Measurements from ENCODE around the gene FOS. TPM values are rescaled to one million over a fixed set of nuclear protein-coding genes. Genes with fewer than 3 reads are reported as not detected.

The FOS gene
- total and polyA plus RNA-seq, 2 donors (not counting 1 experiment from before 2014, with no cell fraction given) = 103 to 4,077 TPM

- no peak overlapping the region for H3K9ac ChIP-seq (ENCODE audit: low read length)
- H4K20me1 ChIP-seq (ENCODE audit: control insufficient read depth, insufficient read depth, low read length, poor library complexity, severe bottlenecking) = no peaks in the 10 kb centered on the region
- no peaks in the 10 kb centered on the region for H3K27me3 ChIP-seq (replicated peaks in 1 of 4; ENCODE audit: control extremely low read depth in 1 of 4, control insufficient read depth in 3 of 4, insufficient read depth in 4 of 4, low read length in 3 of 4)
- H3K9me3 ChIP-seq (ENCODE audit: control extremely low read depth in 1 of 3, control insufficient read depth in 2 of 3, insufficient read depth in 1 of 3, low read length in 2 of 3) = peaks cover 0 to 1% (median 0%) of the 10 kb centered on the region in 3 donors
- WGBS (ENCODE audit: insufficient coverage) = 97% methylated on average over 3 of the region's 4 CpGs
- Mint-ChIP-seq H3K4me3 (peak overlapping the region; percentile 48), H3K4me1 (peaks cover 37% of the 10 kb centered on the region), H3K27me3 (no peaks in the 10 kb centered on the region), H3K9me3 (ENCODE audit: insufficient read depth) (no peaks in the 10 kb centered on the region), H3K27ac (no peak overlapping the region)
- TF ChIP-seq CTCF (IDR thresholded peaks at IDR 0.05) (no peak), EZH2 (IDR thresholded peaks at IDR 0.05; ENCODE audit: borderline replicate concordance, insufficient read depth, low read depth, low read length, poor library complexity, severe bottlenecking) (no peak)
- intact Hi-C loops (cut with micrococcal nuclease) = loop anchor here (2.0 kb wide), 1 partner anchor 41 kb away; no protein-coding TSS in a partner anchor
- no peak for DNase-seq
- no peak overlapping the region for H3K27ac ChIP-seq (ENCODE audit: low read length in 2 of 2)
- ChIA-PET CTCF (interaction anchor here (0.7 to 1.6 kb wide), 3 partner anchors 47 to 72 kb away, joined by 3 to 4 read pairs (median 4); no protein-coding TSS in a partner anchor), POLR2A (no interaction called here)
- H3K36me3 ChIP-seq (replicated peaks in 1 of 2; ENCODE audit: control extremely low read depth in 1 of 2, control insufficient read depth in 1 of 2, extremely low read depth in 1 of 2, insufficient read depth in 2 of 2, low read length in 1 of 2) = no peaks in the 10 kb centered on the region
- no peak overlapping the region for H3K4me3 ChIP-seq (ENCODE audit: control extremely low read depth in 1 of 5, extremely low read depth in 1 of 5, insufficient read depth in 1 of 5, low read depth in 2 of 5, low read length in 4 of 5)
- no peaks in the 10 kb centered on the region for H3K79me2 ChIP-seq (ENCODE audit: control insufficient read depth, insufficient read depth, low read length)
- no peak overlapping the region for H2AFZ ChIP-seq (ENCODE audit: insufficient read depth, low read depth, low read length, poor library complexity, severe bottlenecking)
- peaks cover 28 to 37% of the 10 kb centered on the region in 2 donors for H3K4me1 ChIP-seq (ENCODE audit: control insufficient read depth in 2 of 2, insufficient read depth in 2 of 2, low read length in 2 of 2)
- peak overlapping the region; percentile 53 for H3K4me2 ChIP-seq (replicated peaks; ENCODE audit: low read depth, low read length, poor library complexity, severe bottlenecking)
- no peak for ATAC-seq (ENCODE audit: low read depth)
Measured at GRCh38 chr14:75229661-75230139, 48.9 kb upstream of the FOS start.

- POLR2A ChIA-PET = no interaction called here
- intact Hi-C loops (cut with micrococcal nuclease) = loop anchor here (2.0 kb wide), 1 partner anchor 41 kb away; no protein-coding TSS in a partner anchor
- ATAC-seq (ENCODE audit: low read depth) (peak; percentile 77), DNase-seq (peak; percentile 71)
- Histone ChIP-seq H3K4me2 (replicated peaks; ENCODE audit: low read depth, low read length, poor library complexity, severe bottlenecking) (peak overlapping the region; percentile 53), H3K79me2 (ENCODE audit: control insufficient read depth, insufficient read depth, low read length) (no peaks in the 10 kb centered on the region), H3K36me3 (replicated peaks in 1 of 2; ENCODE audit: control extremely low read depth in 1 of 2, control insufficient read depth in 1 of 2, extremely low read depth in 1 of 2, insufficient read depth in 2 of 2, low read length in 1 of 2) (no peaks in the 10 kb centered on the region), H2AFZ (ENCODE audit: insufficient read depth, low read depth, low read length, poor library complexity, severe bottlenecking) (peak overlapping the region; percentile 37), H3K4me3 (ENCODE audit: control extremely low read depth in 1 of 5, extremely low read depth in 1 of 5, insufficient read depth in 1 of 5, low read depth in 2 of 5, low read length in 4 of 5) (no peak overlapping the region), H4K20me1 (ENCODE audit: control insufficient read depth, insufficient read depth, low read length, poor library complexity, severe bottlenecking) (no peaks in the 10 kb centered on the region), H3K9ac (ENCODE audit: low read length) (peak overlapping the region; percentile 8), H3K27me3 (replicated peaks in 1 of 4; ENCODE audit: control extremely low read depth in 1 of 4, control insufficient read depth in 3 of 4, insufficient read depth in 4 of 4, low read length in 3 of 4) (no peaks in the 10 kb centered on the region), H3K4me1 (ENCODE audit: control insufficient read depth in 2 of 2, insufficient read depth in 2 of 2, low read length in 2 of 2) (peaks cover 28 to 35% of the 10 kb centered on the region in 2 donors), H3K9me3 (ENCODE audit: control extremely low read depth in 1 of 3, control insufficient read depth in 2 of 3, insufficient read depth in 1 of 3, low read length in 2 of 3) (peaks cover 0 to 1% (median 0%) of the 10 kb centered on the region in 3 donors), H3K27ac (ENCODE audit: low read length in 2 of 2) (peak overlapping the region; percentile 4 to 20)
- TF ChIP-seq CTCF (IDR thresholded peaks at IDR 0.05) (peak; percentile 26), EZH2 (IDR thresholded peaks at IDR 0.05; ENCODE audit: borderline replicate concordance, insufficient read depth, low read depth, low read length, poor library complexity, severe bottlenecking) (no peak)
- Mint-ChIP-seq H3K4me1 (peaks cover 37% of the 10 kb centered on the region), H3K4me3 (peak overlapping the region; percentile 48), H3K27ac (peak overlapping the region; percentile 17), H3K27me3 (no peaks in the 10 kb centered on the region), H3K9me3 (ENCODE audit: insufficient read depth) (no peaks in the 10 kb centered on the region)
- CTCF ChIA-PET = interaction anchor here (0.7 to 1.6 kb wide), 4 partner anchors 10 to 72 kb away, joined by 3 to 4 read pairs (median 4); no protein-coding TSS in a partner anchor
- WGBS (ENCODE audit: insufficient coverage) = 47% methylated on average over 6 of the region's 6 CpGs
Measured at GRCh38 chr14:75230140-75230792, 48.4 kb upstream of the FOS start.
